HCT116 (cell line): ENCODE results near the gene SPEF1. TPM values are rescaled to one million over a fixed set of nuclear protein-coding genes. Genes with fewer than 3 reads are reported as not detected.

Source experiments
- ATAC-seq: fragments of 200-7000 bp; cut with Tn5 transposase; 2 replicates; pipeline ENCODE4 v1.9.1; 2020; ENCODE audit warnings: mild to moderate bottlenecking, moderate library complexity
- BruUV-seq: library from RNA; stranded (reverse); fragments of 400-500 nt; replicated peaks from 2 replicates; lab custom pipeline; 2021; lab: Mats Ljungman, UMichigan
- CTCF ChIA-PET: fragments of 300-600 bp; sonication (Branson Sonifier 250); formaldehyde crosslinking; loops from one replicate; lab custom pipeline; 2021; ENCODE audit warnings: antibody characterized with exemption; lab: Charles Lee
- POLR2A ChIA-PET: fragments of 300-600, 350-600 bp; sonication (Branson Sonifier 250); formaldehyde crosslinking; loops from one replicate; lab custom pipeline; 2021; ENCODE audit warnings: antibody characterized with exemption; lab: Charles Lee
- RAD21 ChIA-PET, 2 experiments: fragments of 300-600 bp; sonication (Branson Sonifier 250); formaldehyde crosslinking; loops; one replicate each; lab custom pipeline; 2023; ENCODE audit warnings: low total read pairs in 2 of 2; ENCODE audit not compliant: uncharacterized antibody in 2 of 2, unreplicated experiment in 2 of 2, low non-redundant PET in 1 of 2; lab: Charles Lee
- DNase-seq: peaks from one replicate; pipeline ENCODE4 v3.0.0-alpha.2; 2010; ENCODE audit warnings: low read depth, low spot score
- H2AFZ ChIP-seq: fragments of 200-600 bp; shearing (Covaris generic), sonication (generic); 2 replicates; pipeline ENCODE4 v1.6.1; 2017; ENCODE audit warnings: low read depth, mixed run types, mixed read lengths, antibody characterized with exemption, low read length; ENCODE audit not compliant: poor library complexity, severe bottlenecking
- H3K27ac ChIP-seq: 2 replicates; pipeline ENCODE4 v1.5.1; 2012; ENCODE audit warnings: low read depth, low read length
- H3K27me3 ChIP-seq: fragments of 200-600 bp; sonication (generic); 2 replicates; pipeline ENCODE4 v1.6.1; 2016; ENCODE audit warnings: mixed run types, low read length, mixed read lengths; ENCODE audit not compliant: insufficient read depth
- H3K36me3 ChIP-seq, 2 experiments: fragments of 200-500 bp in 1 of 2; fragments of 200-600 bp in 1 of 2; sonication (Bioruptor generic) in 1 of 2; sonication (generic) in 1 of 2; 2 replicates each; pipeline versions ENCODE4 v1.5.1 to v1.6.1; 2014 to 2016; ENCODE audit warnings: low read length in 2 of 2, inconsistent platforms in 1 of 2, mixed read lengths in 1 of 2, mixed run types in 1 of 2; ENCODE audit not compliant: insufficient read depth in 2 of 2, control insufficient read depth in 1 of 2
- H3K4me1 ChIP-seq, 2 experiments: fragments of 200-600 bp in 1 of 2; sonication (generic) in 1 of 2; 2 replicates each; pipeline versions ENCODE4 v1.5.1 to v1.6.1; 2012 to 2017; ENCODE audit warnings: low read length in 2 of 2, inconsistent platforms in 1 of 2, mild to moderate bottlenecking in 1 of 2, mixed read lengths in 1 of 2, mixed run types in 1 of 2, moderate library complexity in 1 of 2; ENCODE audit not compliant: insufficient read depth in 2 of 2, control insufficient read depth in 1 of 2
- H3K4me2 ChIP-seq: fragments of 200-600 bp; sonication (generic); 2 replicates; pipeline ENCODE4 v1.6.1; 2017; ENCODE audit warnings: mixed run types, low read length, mixed read lengths
- H3K4me3 ChIP-seq, 2 experiments: fragments of 200-600 bp in 1 of 2; sonication (generic) in 1 of 2; replicated peaks in 1 of 2; 2 replicates each; pipeline ENCODE4 v1.5.1; 2011 to 2016; ENCODE audit warnings: low read length in 2 of 2, control low read depth in 1 of 2, low read depth in 1 of 2, mild to moderate bottlenecking in 1 of 2, mixed read lengths in 1 of 2, mixed run types in 1 of 2
- H3K79me2 ChIP-seq: fragments of 200-600 bp; sonication (generic); 2 replicates; pipeline ENCODE4 v1.6.1; 2017; ENCODE audit warnings: mild to moderate bottlenecking, mixed run types, low read length, moderate library complexity, mixed read lengths; ENCODE audit not compliant: insufficient read depth
- H3K9ac ChIP-seq: fragments of 200-600 bp; sonication (generic); 2 replicates; pipeline ENCODE4 v1.6.1; 2016; ENCODE audit warnings: low read length, mixed read lengths
- H3K9me2 ChIP-seq: fragments of 200-600 bp; sonication (generic), shearing (Covaris generic); 2 replicates; pipeline ENCODE4 v1.6.1; 2017; ENCODE audit warnings: mixed run types, mild to moderate bottlenecking, moderate library complexity; ENCODE audit not compliant: insufficient read depth
- H3K9me3 ChIP-seq, 2 experiments: fragments of 200-500 bp in 1 of 2; fragments of 200-600 bp in 1 of 2; sonication (Bioruptor generic) in 1 of 2; sonication (generic) in 1 of 2; 2 replicates each; pipeline ENCODE4 v1.6.1; 2014 to 2017; ENCODE audit warnings: low read length in 2 of 2, mixed read lengths in 2 of 2, inconsistent platforms in 1 of 2, low read depth in 1 of 2, mild to moderate bottlenecking in 1 of 2, mixed run types in 1 of 2, moderate library complexity in 1 of 2; ENCODE audit not compliant: control insufficient read depth in 1 of 2, insufficient read depth in 1 of 2
- H4K20me1 ChIP-seq: fragments of 200-600 bp; sonication (generic), shearing (Covaris generic); 2 replicates; pipeline ENCODE4 v1.6.1; 2017; ENCODE audit warnings: mixed run types, mild to moderate bottlenecking, moderate library complexity; ENCODE audit not compliant: insufficient read depth
- CBX3 ChIP-seq: IDR thresholded peaks from 2 replicates; pipeline ENCODE4 v1.6.1; 2012; ENCODE audit warnings: low read depth
- CEBPB ChIP-seq: IDR thresholded peaks from 2 replicates; pipeline ENCODE4 v1.6.1; 2012; ENCODE audit warnings: low read depth
- EGR1 ChIP-seq: IDR thresholded peaks from 2 replicates; pipeline ENCODE4 v1.6.1; 2012; ENCODE audit warnings: low read depth
- ELF1 ChIP-seq: IDR thresholded peaks from 2 replicates; pipeline ENCODE4 v1.6.1; 2012; ENCODE audit warnings: low read depth, borderline replicate concordance
- EZH2phosphoT487 ChIP-seq: fragments of 200-600 bp; IDR thresholded peaks from 2 replicates; pipeline ENCODE4 v1.6.1; 2018; ENCODE audit warnings: antibody characterized with exemption, borderline replicate concordance
- FOSL1 ChIP-seq: IDR thresholded peaks from 2 replicates; pipeline ENCODE4 v1.6.1; 2012; ENCODE audit warnings: low read depth
- MAX ChIP-seq: IDR thresholded peaks from 2 replicates; pipeline ENCODE4 v1.6.1; 2012
- POLR2A ChIP-seq: IDR thresholded peaks from 2 replicates; pipeline ENCODE4 v1.7.0; 2011; ENCODE audit warnings: borderline replicate concordance; ENCODE audit not compliant: insufficient read depth, insufficient read length; ENCODE audit errors: extremely low read depth
- RAD21 ChIP-seq: IDR thresholded peaks from 2 replicates; pipeline ENCODE4 v1.6.1; 2012; ENCODE audit warnings: low read depth, mild to moderate bottlenecking
- SIN3A ChIP-seq: IDR thresholded peaks from 2 replicates; pipeline ENCODE4 v1.6.1; 2012; ENCODE audit warnings: low read depth
- SP1 ChIP-seq: IDR thresholded peaks from 2 replicates; pipeline ENCODE4 v1.6.1; 2012; ENCODE audit warnings: low read depth
- SRF ChIP-seq: IDR thresholded peaks from 2 replicates; pipeline ENCODE4 v1.6.1; 2012; ENCODE audit warnings: low read depth
- YY1 ChIP-seq: IDR thresholded peaks from 2 replicates; pipeline ENCODE4 v1.6.1; 2011; ENCODE audit warnings: low read length, low read depth, moderate library complexity, mild to moderate bottlenecking; ENCODE audit not compliant: insufficient replicate concordance; ENCODE audit errors: extremely low read depth
- ZBTB33 ChIP-seq: IDR thresholded peaks from 2 replicates; pipeline ENCODE4 v1.6.1; 2011; ENCODE audit warnings: mild to moderate bottlenecking, low read length, moderate library complexity; ENCODE audit not compliant: insufficient replicate concordance; ENCODE audit errors: extremely low read depth
- ZFX ChIP-seq: fragments of 450-650 bp; IDR thresholded peaks from 2 replicates; pipeline ENCODE4 v1.6.1; 2017
- ZNF274 ChIP-seq: fragments of 200-500 bp; sonication (Bioruptor generic); IDR thresholded peaks from 2 replicates; pipeline ENCODE4 v1.6.1; 2014; ENCODE audit warnings: mild to moderate bottlenecking, low read depth, low read length, inconsistent platforms
- intact Hi-C: fragments of 100-400 bp; cut with micrococcal nuclease; formaldehyde crosslinking; loops from 2 replicates; pipeline ENCODE4 v1.10.0; 2022
- total RNA-seq: library from RNA; stranded (reverse); gene quantifications from one replicate; pipeline ENCODE4 v1.2.1, GENCODE V29; 2021; ENCODE audit not compliant: unreplicated experiment
- TF ChIP-seq, protein P1 (sequence below): IDR thresholded peaks from 2 replicates; pipeline ENCODE4 v1.6.1; 2012
- TF ChIP-seq, protein P2 (sequence below): IDR thresholded peaks from 2 replicates; pipeline ENCODE4 v1.6.1; 2012; ENCODE audit warnings: low read depth

Gene SPEF1
- total RNA-seq, 1 experiment from 2014 or later = 0.93 TPM

DNA sequence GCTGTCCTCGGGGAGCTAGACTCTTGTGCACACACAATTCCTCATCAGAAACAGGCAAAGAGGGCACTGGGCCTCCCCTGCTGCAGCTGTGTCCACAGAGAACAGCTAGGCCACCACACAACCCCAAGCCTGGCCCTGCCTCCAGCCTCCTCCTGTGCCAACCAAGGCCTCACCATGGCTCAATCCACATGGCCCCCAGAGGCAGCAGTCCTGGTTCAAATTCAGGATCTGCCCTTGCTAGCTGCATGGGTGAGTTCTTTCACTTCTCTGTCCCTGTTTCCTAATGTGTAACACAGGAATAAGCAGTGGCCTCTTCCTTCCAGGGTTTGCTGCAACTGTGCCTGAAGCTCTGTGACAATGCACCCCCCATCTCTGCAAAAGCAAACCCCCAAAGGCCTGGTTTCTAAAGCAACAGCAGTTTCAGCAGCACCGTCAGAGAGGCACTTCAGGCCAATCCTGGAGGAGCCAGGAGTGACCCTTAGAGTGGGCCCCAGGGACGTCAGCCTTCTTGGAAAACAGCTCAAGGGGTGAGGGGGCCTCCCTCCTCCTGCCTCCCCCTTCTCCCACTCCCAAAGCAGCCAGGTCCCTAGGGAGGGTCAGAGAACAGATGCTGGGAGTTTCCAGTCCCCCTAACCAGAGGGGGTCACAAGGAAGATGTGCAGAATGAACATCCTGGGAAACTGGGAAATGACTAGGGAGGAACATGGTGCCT lies 15.9 kb downstream of the SPEF1 start:
- H3K9me2 ChIP-seq = no peaks in the 10 kb centered on the region
- H3K36me3 ChIP-seq = peaks cover 3 to 10% of the 10 kb centered on the region in 2 experiments; a peak in 2 of 4 replicates
- intact Hi-C loops = loop anchor here (5.0 kb wide), 1 partner anchor 203 kb away; no protein-coding TSS in a partner anchor
- H4K20me1 ChIP-seq = no peaks in the 10 kb centered on the region
- no peak for TF ChIP-seq SP1
- TF ChIP-seq RAD21 = no peak
- TF ChIP-seq, protein P1, sequence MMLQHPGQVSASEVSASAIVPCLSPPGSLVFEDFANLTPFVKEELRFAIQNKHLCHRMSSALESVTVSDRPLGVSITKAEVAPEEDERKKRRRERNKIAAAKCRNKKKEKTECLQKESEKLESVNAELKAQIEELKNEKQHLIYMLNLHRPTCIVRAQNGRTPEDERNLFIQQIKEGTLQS = no peak
- TF ChIP-seq YY1 = no peak
- TF ChIP-seq SRF = no peak
- no peak for TF ChIP-seq ELF1
- TF ChIP-seq SIN3A = no peak
- TF ChIP-seq ZBTB33 = no peak
- TF ChIP-seq CEBPB = no peak
- TF ChIP-seq POLR2A = no peak
- no peak for TF ChIP-seq FOSL1
- no peak for TF ChIP-seq ZFX
- no peak for TF ChIP-seq EZH2phosphoT487
- TF ChIP-seq MAX = no peak
- no peak for TF ChIP-seq EGR1
- TF ChIP-seq, protein P2, sequence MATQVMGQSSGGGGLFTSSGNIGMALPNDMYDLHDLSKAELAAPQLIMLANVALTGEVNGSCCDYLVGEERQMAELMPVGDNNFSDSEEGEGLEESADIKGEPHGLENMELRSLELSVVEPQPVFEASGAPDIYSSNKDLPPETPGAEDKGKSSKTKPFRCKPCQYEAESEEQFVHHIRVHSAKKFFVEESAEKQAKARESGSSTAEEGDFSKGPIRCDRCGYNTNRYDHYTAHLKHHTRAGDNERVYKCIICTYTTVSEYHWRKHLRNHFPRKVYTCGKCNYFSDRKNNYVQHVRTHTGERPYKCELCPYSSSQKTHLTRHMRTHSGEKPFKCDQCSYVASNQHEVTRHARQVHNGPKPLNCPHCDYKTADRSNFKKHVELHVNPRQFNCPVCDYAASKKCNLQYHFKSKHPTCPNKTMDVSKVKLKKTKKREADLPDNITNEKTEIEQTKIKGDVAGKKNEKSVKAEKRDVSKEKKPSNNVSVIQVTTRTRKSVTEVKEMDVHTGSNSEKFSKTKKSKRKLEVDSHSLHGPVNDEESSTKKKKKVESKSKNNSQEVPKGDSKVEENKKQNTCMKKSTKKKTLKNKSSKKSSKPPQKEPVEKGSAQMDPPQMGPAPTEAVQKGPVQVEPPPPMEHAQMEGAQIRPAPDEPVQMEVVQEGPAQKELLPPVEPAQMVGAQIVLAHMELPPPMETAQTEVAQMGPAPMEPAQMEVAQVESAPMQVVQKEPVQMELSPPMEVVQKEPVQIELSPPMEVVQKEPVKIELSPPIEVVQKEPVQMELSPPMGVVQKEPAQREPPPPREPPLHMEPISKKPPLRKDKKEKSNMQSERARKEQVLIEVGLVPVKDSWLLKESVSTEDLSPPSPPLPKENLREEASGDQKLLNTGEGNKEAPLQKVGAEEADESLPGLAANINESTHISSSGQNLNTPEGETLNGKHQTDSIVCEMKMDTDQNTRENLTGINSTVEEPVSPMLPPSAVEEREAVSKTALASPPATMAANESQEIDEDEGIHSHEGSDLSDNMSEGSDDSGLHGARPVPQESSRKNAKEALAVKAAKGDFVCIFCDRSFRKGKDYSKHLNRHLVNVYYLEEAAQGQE = no peak
- TF ChIP-seq ZNF274 = no peak
- TF ChIP-seq CBX3 = no peak
- no peaks in the 10 kb centered on the region for H3K9me3 ChIP-seq
- H2AFZ ChIP-seq = no peak overlapping the region
- no peaks in the 10 kb centered on the region for H3K27me3 ChIP-seq
- ChIA-PET POLR2A (interaction anchor here (0.6 kb wide), 1 partner anchor 31 kb away, joined by 4 read pairs; no protein-coding TSS in a partner anchor), RAD21 (no interaction called here), CTCF (interaction anchor here (1.3 kb wide), 1 partner anchor 90 kb away, joined by 3 read pairs; no protein-coding TSS in a partner anchor)
- peaks cover 12 to 36% of the 10 kb centered on the region in 2 experiments for H3K4me1 ChIP-seq
- no peak overlapping the region for H3K27ac ChIP-seq
- no peak overlapping the region for H3K9ac ChIP-seq
- no peak overlapping the region; the same call in 1 of the 2 replicates for H3K4me2 ChIP-seq
- ATAC-seq = no peak
- no TSS peak for BruUV-seq
- H3K79me2 ChIP-seq = peaks cover 53% of the 10 kb centered on the region
- DNase-seq = no peak
- H3K4me3 ChIP-seq = no peak overlapping the region
